ENCODE measurements around the gene NXN.

DNA sequence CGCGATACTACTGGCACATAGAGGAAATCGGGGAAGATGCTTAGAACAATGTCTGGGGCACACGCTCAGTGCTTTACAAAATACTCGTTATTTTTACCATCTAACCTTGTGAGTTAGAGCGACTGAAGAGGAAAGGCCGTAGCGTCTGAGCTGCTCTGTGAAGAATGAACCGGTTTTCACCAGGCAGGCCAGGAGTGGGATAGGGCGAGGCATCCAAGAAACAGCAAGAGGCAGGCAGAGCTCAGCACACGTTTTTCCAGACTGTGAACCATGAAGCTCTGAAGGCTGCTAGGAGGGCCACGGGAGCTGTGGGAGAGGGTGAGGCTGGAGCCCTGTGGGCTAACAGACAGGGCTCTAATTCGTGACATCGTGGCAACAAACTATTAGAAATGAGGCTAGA, 101.9 kb downstream of the NXN start:
- TF ChIP-seq GATA2 (IDR thresholded peaks at IDR 0.05; ENCODE audit: low read depth, low read length) = no peak
- no peak for TF ChIP-seq GATA3 (IDR thresholded peaks at IDR 0.05; ENCODE audit: low read depth, low read length)
